ENCODE results near the gene ZNF24. TPM values are rescaled to one million over a fixed set of nuclear protein-coding genes. Genes with fewer than 3 reads are reported as not detected.

ZNF24 gene
- total and polyA plus RNA-seq, 2 experiments from 2014 or later: 52.4 to 75.2 TPM

DNA sequence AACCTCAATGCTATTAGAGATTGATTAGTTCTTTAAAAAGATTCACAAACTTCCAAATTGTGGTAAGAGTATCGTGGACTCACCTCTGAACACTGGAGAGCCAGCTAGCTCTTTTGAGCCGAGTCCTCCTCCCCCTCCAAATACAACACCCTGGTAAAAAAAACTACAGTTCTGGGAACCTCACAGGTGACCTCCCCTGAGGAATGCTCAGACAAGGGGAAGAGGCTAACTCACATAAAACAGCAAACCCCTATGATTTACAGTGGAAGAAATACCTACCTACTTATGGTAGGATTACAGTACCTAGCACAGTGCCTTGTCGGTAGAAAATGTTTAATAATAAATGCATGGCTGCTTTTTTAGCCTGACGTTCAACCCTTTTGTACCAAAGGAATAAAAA, 8.4 kb downstream of the ZNF24 start:
- peaks cover 34% of the 10 kb centered on the region for H3K79me2 ChIP-seq (replicated peaks; ENCODE audit: insufficient read depth)
- H3K36me3 ChIP-seq (ENCODE audit: insufficient read depth): peaks cover 47% of the 10 kb centered on the region
- no peak overlapping the region for H3K4me2 ChIP-seq
- Mint-ChIP-seq H3K4me3 (no peak overlapping the region), H3K9me3 (no peaks in the 10 kb centered on the region), H3K36me3 (ENCODE audit: low read depth) (peaks cover 81% of the 10 kb centered on the region), H3K27ac (no peak overlapping the region), H3K27me3 (ENCODE audit: insufficient read depth, low read depth, poor library complexity) (peaks cover 5% of the 10 kb centered on the region), H3K4me1 (no peaks in the 10 kb centered on the region)
- no peaks in the 10 kb centered on the region for H3K4me1 ChIP-seq (ENCODE audit: insufficient read depth)
- DNase-seq (ENCODE audit: low spot score) (no peak), ATAC-seq (no peak)
- TF ChIP-seq, protein P1, sequence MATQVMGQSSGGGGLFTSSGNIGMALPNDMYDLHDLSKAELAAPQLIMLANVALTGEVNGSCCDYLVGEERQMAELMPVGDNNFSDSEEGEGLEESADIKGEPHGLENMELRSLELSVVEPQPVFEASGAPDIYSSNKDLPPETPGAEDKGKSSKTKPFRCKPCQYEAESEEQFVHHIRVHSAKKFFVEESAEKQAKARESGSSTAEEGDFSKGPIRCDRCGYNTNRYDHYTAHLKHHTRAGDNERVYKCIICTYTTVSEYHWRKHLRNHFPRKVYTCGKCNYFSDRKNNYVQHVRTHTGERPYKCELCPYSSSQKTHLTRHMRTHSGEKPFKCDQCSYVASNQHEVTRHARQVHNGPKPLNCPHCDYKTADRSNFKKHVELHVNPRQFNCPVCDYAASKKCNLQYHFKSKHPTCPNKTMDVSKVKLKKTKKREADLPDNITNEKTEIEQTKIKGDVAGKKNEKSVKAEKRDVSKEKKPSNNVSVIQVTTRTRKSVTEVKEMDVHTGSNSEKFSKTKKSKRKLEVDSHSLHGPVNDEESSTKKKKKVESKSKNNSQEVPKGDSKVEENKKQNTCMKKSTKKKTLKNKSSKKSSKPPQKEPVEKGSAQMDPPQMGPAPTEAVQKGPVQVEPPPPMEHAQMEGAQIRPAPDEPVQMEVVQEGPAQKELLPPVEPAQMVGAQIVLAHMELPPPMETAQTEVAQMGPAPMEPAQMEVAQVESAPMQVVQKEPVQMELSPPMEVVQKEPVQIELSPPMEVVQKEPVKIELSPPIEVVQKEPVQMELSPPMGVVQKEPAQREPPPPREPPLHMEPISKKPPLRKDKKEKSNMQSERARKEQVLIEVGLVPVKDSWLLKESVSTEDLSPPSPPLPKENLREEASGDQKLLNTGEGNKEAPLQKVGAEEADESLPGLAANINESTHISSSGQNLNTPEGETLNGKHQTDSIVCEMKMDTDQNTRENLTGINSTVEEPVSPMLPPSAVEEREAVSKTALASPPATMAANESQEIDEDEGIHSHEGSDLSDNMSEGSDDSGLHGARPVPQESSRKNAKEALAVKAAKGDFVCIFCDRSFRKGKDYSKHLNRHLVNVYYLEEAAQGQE (IDR thresholded peaks at IDR 0.05; ENCODE audit: unreplicated experiment): no peak
- TF ChIP-seq, protein P2, sequence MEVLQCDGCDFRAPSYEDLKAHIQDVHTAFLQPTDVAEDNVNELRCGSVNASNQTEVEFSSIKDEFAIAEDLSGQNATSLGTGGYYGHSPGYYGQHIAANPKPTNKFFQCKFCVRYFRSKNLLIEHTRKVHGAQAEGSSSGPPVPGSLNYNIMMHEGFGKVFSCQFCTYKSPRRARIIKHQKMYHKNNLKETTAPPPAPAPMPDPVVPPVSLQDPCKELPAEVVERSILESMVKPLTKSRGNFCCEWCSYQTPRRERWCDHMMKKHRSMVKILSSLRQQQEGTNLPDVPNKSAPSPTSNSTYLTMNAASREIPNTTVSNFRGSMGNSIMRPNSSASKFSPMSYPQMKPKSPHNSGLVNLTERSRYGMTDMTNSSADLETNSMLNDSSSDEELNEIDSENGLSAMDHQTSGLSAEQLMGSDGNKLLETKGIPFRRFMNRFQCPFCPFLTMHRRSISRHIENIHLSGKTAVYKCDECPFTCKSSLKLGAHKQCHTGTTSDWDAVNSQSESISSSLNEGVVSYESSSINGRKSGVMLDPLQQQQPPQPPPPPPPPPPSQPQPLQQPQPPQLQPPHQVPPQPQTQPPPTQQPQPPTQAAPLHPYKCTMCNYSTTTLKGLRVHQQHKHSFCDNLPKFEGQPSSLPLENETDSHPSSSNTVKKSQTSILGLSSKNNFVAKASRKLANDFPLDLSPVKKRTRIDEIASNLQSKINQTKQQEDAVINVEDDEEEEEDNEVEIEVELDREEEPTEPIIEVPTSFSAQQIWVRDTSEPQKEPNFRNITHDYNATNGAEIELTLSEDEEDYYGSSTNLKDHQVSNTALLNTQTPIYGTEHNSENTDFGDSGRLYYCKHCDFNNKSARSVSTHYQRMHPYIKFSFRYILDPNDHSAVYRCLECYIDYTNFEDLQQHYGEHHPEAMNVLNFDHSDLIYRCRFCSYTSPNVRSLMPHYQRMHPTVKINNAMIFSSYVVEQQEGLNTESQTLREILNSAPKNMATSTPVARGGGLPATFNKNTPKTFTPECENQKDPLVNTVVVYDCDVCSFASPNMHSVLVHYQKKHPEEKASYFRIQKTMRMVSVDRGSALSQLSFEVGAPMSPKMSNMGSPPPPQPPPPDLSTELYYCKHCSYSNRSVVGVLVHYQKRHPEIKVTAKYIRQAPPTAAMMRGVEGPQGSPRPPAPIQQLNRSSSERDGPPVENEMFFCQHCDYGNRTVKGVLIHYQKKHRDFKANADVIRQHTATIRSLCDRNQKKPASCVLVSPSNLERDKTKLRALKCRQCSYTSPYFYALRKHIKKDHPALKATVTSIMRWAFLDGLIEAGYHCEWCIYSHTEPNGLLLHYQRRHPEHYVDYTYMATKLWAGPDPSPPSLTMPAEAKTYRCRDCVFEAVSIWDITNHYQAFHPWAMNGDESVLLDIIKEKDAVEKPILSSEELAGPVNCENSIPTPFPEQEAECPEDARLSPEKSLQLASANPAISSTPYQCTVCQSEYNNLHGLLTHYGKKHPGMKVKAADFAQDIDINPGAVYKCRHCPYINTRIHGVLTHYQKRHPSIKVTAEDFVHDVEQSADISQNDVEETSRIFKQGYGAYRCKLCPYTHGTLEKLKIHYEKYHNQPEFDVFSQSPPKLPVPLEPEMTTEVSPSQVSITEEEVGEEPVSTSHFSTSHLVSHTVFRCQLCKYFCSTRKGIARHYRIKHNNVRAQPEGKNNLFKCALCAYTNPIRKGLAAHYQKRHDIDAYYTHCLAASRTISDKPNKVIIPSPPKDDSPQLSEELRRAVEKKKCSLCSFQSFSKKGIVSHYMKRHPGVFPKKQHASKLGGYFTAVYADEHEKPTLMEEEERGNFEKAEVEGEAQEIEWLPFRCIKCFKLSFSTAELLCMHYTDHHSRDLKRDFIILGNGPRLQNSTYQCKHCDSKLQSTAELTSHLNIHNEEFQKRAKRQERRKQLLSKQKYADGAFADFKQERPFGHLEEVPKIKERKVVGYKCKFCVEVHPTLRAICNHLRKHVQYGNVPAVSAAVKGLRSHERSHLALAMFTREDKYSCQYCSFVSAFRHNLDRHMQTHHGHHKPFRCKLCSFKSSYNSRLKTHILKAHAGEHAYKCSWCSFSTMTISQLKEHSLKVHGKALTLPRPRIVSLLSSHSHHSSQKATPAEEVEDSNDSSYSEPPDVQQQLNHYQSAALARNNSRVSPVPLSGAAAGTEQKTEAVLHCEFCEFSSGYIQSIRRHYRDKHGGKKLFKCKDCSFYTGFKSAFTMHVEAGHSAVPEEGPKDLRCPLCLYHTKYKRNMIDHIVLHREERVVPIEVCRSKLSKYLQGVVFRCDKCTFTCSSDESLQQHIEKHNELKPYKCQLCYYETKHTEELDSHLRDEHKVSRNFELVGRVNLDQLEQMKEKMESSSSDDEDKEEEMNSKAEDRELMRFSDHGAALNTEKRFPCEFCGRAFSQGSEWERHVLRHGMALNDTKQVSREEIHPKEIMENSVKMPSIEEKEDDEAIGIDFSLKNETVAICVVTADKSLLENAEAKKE (CRISPR knock-in tag; IDR thresholded peaks at IDR 0.05): no peak
- TF ChIP-seq ZNF331 (CRISPR knock-in tag; IDR thresholded peaks at IDR 0.05; ENCODE audit: low read depth): no peak
- TF ChIP-seq JUNB (IDR thresholded peaks at IDR 0.05; ENCODE audit: unreplicated experiment): no peak
- no peak for TF ChIP-seq STAT1 (IDR thresholded peaks at IDR 0.05; ENCODE audit: unreplicated experiment)
- no peak for TF ChIP-seq ZNF114 (CRISPR knock-in tag; IDR thresholded peaks at IDR 0.05)
- no peak for TF ChIP-seq POLR2AphosphoS5 (IDR thresholded peaks at IDR 0.05; ENCODE audit: low read depth)
- no peak for TF ChIP-seq NANOG (IDR thresholded peaks at IDR 0.05; ENCODE audit: borderline replicate concordance)
- TF ChIP-seq, protein P3, sequence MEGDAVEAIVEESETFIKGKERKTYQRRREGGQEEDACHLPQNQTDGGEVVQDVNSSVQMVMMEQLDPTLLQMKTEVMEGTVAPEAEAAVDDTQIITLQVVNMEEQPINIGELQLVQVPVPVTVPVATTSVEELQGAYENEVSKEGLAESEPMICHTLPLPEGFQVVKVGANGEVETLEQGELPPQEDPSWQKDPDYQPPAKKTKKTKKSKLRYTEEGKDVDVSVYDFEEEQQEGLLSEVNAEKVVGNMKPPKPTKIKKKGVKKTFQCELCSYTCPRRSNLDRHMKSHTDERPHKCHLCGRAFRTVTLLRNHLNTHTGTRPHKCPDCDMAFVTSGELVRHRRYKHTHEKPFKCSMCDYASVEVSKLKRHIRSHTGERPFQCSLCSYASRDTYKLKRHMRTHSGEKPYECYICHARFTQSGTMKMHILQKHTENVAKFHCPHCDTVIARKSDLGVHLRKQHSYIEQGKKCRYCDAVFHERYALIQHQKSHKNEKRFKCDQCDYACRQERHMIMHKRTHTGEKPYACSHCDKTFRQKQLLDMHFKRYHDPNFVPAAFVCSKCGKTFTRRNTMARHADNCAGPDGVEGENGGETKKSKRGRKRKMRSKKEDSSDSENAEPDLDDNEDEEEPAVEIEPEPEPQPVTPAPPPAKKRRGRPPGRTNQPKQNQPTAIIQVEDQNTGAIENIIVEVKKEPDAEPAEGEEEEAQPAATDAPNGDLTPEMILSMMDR (conservative IDR thresholded peaks at IDR 0.05; ENCODE audit: low read depth in 2 of 2): no peak
- TF ChIP-seq CREB1 (CRISPR knock-in tag; IDR thresholded peaks at IDR 0.05; ENCODE audit: low read depth): no peak
- TF ChIP-seq, protein P4, sequence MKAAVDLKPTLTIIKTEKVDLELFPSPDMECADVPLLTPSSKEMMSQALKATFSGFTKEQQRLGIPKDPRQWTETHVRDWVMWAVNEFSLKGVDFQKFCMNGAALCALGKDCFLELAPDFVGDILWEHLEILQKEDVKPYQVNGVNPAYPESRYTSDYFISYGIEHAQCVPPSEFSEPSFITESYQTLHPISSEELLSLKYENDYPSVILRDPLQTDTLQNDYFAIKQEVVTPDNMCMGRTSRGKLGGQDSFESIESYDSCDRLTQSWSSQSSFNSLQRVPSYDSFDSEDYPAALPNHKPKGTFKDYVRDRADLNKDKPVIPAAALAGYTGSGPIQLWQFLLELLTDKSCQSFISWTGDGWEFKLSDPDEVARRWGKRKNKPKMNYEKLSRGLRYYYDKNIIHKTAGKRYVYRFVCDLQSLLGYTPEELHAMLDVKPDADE (IDR thresholded peaks at IDR 0.05): no peak
- TF ChIP-seq EZH2phosphoT487 (IDR thresholded peaks at IDR 0.05; ENCODE audit: unreplicated experiment): no peak
- TF ChIP-seq EZH2 (IDR thresholded peaks at IDR 0.05; ENCODE audit: low read depth, unreplicated experiment): no peak
- peaks cover 12% of the 10 kb centered on the region for H4K20me1 ChIP-seq (replicated peaks; ENCODE audit: insufficient read depth)
- H2AFZ ChIP-seq: no peak overlapping the region
- H3K27ac ChIP-seq (ENCODE audit: low read depth): no peak overlapping the region
- no peaks in the 10 kb centered on the region for H3F3A ChIP-seq (replicated peaks; ENCODE audit: low read depth)
- no peaks in the 10 kb centered on the region for H3K9me2 ChIP-seq (ENCODE audit: insufficient read depth)
- no peak overlapping the region for H3K4me3 ChIP-seq
- H3K27me3 ChIP-seq (ENCODE audit: insufficient read depth): no peaks in the 10 kb centered on the region
